NCI-H1092 treated with DMSO at 0.1 percent for 48 hours (cell line): Measurements from ENCODE around the gene MRPL50.

Experiments
- DNase-seq: peaks from one replicate; lab custom pipeline; 2025; lab: John Stamatoyannopoulos, UW

Gene MRPL50

DNA sequence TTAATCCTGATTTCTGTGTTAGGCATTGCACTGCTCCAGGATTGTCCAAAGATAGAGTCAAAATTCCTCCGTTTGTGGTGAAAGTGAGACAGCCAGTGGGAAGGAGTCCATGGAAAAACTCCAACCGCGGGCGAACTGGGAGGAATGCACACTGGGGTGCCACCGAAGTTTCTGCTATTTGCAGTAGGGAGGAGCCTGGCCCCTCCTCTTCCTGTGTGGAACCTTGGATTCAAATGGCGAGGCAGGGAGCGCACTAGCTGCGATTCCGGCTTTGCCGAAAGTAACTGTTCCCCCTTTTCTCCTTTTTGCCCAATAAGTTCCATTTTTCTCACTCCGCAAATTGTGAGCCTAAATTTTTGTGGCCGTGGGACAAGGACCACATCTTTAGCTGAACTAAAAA is 22.9 kb downstream of the MRPL50 start:
- DNase-seq: no peak

DNA sequence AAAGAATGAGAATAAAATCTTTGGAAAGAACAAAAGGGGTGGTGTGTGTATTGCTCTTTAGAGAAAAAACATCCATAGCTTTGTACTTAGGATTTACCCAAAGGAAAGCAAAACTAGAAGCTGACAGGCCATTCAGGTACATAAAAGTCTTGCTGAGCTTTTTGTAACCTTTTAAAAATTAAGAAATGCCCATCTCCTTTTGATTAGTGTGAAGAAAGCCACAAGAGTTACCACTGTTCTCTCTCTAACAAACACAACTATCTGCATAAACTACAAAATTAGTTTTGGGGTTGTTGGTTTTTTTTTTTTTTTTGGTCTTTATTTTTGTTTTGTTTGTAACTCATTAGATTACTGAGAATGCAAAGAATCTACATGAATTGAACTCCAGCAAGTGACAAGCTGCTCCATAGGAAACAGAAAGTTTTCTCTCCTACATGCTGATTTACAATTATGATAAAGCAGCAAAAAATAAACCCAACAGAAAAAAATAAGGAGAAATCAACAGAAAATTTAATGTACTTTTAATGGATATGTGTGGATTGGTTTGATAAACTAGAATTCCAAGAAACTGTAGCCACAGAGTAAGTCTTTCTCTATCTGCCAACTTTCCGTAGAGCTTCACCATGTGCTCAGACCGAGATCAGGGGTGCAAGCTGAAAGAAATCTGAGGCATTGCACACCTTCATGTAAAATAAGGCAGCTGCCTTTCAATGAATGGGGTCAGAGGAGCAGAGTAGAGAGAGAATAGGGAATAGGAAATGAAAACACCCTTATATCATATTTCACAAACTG is 25.9 kb downstream of the MRPL50 start:
- no peak for DNase-seq

DNA sequence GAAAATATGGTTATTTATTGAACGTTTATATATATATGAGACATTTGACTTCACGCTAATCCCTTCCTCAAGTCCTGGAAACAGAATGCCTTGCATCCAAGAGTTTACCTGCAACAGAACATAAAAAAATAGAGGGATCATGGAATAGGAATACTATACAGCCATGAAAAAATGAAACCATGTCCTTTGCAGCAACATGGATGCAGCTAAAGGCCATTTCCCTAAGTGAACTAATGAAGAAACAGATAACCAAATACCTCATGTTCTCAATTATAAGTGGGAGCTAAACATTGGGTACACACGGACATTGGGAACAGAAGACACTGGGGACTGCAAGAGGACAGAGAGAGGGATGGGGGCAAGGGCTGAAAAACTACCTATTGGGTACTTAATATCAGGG is 26.6 kb downstream of the MRPL50 start:
- DNase-seq: no peak

DNA sequence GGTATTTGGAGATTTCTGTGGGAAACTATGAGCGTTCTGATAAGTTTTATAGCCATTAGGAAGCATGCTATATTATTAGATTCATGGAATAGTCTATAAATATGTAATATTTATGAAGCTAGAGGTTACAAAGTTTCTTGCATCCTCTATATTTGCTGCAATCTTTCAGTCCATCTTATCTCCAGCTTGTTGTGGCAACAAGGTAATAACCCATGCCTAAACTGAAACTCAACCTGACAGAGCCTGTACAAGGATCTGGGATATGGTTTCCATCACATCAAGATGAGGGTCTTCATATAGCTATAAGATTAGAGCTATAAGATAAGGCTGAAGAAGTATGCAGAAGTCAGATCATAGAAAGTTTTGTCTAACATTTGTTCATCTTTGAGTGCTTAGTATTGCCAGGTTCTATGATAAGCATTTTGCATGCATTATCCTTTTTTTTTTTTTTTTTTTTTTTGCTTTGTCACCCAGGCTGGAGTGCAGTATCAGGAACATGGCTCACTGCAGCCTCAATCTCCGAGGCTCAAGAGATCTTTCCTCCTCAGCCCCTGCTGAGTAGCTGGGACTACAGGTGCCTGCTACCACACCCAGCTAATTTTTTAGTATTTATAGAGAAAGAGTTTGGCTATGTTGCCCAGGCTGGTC is 28.4 kb downstream of the MRPL50 start:
- DNase-seq: no peak

DNA sequence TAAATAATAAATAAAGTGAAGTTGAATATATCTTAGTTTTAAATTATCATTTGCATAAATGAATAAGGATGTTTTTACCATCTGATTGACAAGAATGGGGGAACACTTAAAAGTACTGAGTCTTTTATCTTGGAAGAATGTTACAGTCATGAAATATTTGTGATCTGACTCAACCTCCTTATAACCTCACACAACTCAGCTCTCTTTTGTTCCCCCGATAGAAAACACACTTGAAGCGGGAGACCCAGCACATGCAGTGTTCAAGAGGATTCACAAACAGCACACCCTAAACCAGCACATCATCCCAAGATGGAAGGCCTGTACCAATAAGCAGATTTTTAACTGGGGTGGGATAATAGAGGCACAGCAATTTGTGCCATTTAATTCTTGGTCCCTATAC is 29.1 kb downstream of the MRPL50 start:
- no peak for DNase-seq

DNA sequence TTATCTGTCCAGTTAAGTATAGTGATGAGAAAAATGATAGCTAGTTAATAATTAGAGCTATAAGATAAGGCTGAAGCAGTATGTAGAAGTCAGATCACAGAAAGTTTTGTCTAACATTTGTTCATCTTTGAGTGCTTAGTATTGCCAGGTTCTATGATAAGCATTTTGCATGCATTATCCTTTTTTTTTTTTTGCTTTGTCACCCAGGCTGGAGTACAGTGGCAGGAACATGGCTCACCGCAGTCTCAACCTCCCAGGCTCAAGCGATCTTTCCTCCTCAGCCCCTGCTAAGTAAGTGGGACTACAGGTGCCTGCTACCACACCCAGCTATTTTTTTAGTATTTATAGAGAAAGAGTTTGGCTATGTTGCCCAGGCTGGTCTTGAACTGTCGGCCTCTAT is 31.1 kb downstream of the MRPL50 start:
- no peak for DNase-seq

DNA sequence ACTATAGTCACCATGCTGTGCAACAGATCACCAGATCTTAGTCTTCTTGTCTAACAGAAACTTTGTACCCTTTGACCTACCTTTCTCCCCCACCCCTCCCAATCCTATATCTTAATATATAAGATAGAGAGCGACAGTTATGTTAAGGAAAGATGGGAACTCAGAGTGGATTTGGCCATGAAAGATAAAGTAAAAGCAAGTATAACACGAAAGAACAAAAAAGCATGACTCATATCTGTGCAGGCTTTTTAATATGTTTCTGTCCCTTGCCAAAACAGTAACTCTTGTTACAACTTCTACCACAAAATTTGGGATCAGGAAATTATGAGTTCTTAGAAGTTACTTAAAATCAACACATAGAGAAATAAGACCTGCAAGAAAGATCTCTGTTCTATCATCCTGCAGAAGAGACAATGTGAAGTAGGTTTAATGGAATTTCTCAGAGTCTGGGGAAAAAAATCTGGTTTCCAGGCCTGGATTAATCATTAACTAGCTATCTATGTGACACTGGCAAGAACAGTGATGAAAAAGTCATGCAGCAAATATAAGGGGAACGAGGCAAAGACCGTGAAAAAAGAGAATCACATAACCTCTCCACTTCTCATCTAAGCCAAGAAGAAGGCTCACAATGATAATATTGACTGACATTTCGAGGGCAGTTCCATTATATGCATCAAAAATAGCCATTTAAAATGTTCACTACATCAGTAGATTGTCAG is 32.2 kb downstream of the MRPL50 start:
- no peak for DNase-seq

DNA sequence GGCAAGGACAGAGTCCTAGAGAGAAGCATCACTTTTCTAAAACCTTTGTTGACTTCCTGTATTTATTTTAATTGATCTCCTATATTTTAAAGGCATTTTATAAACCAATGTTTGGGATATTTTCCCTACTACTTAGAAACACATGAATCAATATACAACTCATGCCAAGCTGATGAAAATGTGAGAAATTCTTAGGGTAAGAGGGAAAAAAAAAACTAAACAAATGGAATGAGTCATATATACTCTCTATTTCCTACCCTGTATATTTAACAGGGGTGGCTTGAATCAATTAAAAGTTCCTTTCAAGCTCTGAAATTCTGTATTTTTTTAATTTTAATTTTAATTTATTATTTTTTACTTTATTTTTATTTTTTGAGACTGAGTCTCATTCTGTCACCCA is 33.2 kb downstream of the MRPL50 start:
- DNase-seq: no peak

DNA sequence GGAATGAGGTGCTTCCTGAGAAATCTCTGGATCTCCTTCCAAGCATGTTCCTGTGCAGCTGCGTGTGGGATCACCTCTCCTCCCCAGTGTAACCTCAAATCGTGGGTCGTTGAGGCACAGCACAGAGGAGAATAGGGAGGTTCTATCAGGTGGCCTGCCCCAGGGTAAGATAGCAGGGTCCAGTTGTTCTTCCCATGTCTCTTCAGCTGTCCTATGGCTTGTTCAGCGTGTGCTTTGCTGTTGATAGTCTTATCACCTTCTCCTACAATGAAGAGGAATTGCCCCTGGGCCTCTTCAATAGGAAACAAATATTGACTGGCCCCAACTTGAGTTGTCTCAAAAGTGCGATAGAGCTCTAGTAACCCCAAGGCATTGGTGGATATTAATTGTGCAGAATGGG is 36.0 kb downstream of the MRPL50 start:
- no peak for DNase-seq

DNA sequence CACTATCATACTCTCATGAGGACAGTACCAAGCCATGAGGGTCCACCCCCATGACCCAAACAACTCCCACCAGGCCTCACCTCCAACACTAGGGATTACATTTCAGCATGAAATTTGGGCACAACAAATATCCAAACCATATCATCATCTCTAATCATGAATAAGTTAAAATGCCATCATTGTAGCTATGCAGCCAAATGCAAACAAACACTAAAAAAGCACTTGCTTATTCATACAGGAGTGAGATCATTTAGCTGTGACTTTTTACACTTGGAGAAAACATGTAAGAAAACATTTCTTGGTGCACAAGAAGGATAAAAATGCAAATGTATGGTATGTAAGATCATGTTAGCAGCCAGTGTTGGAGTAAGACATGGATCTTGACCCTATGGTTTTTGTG is 37.8 kb downstream of the MRPL50 start:
- DNase-seq: no peak

DNA sequence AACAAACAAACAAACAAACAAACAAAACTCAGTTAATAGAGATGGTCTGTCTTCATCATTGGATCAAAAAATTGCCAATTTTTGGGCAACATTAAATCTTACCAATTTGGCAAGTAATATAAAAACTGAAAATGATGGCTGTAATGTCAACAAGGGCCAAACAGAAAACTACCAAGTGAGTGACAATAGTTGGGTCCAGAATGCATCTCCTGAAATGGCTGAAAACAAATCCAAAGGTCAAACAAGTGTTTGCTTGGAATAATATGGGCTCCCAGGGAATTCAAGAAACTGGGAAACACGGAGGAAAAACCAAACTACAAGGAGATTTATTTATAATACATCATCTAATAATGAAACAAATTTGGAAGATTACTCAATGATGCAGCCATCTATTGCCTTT is 38.7 kb downstream of the MRPL50 start:
- DNase-seq: no peak

DNA sequence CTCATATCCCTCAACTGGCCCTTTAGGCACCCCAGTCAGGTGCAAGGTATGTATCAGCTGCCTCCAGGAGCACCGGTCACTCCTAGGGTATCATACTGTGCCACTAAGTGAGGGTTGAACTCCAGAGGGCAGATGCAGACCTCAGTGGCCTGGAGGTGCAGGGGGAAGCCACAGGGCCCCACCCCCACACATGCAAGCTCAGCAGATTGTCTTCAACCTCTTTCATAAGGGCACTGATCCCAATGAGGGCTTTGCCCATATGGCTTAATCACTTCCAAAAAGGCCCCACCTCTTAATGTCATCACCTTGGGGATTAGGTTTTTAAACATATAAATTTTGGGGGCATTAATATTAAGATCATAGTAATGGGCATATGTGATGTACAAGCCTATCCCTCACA is 41.8 kb downstream of the MRPL50 start:
- no peak for DNase-seq

DNA sequence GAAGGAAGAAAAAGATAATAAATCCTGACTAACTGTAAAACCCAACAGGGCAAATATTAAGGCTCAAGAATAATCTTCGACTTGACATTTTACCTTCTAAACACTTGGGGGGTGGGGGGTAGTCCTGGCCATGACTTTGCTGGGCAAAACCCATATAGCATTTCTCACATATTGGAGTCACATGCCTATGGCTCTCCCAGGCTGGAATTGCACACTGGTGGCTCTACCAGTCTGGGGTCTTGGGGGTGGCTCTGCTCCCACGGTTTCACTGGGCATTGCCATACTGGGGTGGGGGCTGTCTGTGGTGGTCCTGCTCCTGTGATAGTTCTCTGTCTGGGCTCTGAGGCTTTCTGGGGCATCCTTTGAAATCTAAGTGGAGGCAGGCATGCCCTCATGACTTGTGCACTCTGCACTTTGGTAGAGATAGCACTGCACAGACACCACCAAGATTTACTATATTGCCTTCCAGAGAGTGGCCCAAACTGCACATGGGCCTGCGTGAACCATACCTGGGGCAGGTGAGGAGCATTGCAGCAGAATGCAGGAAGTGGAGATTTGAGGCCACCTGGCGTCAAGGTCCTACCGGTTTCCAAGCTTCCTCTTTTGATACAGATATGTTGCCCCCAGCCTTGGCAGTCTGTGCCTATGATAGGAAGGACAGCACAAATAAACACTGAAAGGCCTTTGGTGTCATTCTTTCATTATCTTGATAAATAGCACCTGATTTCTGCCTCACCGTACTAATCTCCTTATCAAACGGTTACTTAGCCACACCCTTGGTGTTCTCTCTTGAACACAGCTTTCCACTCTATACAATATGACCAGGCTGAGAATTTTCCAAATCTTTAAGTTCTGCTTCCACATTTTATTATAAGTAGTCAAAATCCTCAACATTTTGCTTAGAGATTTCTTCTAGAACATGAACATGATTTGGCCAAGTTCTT is 43.4 kb downstream of the MRPL50 start:
- no peak for DNase-seq

DNA sequence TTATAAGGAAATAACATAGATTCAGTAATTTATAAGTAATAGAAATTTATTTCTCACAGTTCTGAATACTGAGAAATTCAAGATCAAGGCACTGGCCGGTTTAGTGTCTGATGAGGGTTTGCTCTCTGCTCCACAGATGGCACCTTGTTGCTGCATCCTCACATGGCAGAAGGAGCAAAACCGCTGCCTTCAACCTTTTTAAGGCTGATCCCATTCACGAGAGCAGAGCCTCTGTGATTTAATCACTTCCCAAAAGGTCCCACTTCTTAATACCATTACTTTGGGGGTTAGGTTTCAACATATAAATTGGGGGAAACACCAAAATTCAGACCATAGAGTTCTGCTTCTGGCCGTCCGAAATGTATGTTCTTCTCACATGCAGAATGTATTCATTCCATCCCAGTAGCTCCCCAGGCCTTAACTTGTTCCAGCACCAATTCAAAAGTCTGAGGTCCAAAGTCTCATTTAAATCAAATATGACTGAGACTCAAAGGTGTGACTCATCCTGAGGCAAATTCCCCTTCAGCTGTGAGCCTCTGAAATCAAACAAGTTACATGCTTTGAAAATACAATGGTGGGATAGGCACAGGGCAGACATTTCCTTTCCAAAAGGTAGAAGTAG is 44.2 kb downstream of the MRPL50 start:
- no peak for DNase-seq

DNA sequence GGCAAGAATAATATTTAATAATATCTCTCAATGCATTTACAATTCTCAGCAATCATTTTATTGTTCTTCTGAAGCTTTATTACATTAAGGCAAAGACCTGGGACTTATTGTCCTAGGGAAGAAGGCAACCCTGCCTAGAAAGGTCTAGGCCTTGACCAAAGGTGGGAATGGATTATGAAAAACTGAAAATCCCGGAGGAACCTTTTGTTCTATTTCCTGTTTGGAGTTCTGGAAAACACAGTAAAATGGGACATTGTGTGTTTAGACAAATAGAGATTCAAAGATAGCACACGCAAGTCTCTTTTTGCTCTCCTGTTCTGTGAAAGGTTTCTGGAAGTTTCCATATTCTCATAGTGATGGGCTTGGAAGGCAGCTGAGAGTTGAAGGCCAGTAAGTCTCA is 44.7 kb downstream of the MRPL50 start:
- DNase-seq: no peak

DNA sequence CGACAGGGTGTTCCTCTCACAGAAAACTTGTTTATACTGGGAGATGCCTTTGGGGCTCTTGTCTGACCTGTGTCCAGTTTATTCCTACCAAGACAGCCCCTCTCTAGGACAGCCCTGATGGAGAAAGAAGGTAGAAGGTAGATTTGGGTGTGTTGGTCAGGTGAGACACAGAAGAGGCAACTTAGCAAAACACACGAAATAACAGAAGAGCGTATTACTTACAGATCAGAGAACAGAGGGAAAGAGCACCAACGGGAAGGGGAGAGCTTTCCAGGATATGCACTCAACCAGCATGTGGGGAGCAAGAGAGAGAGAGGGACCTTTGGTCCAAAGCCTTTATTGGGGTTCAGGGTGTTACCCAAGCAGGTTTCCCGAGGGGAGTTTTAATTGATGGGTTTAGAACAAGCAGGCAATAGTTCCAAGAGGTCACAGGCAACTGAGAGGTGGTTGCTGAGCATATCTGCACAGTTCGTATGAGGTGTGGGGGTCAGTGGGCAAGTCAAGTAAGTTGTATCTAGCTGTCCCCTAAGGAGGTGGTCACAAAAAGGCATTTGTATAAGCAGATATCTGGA is 45.4 kb downstream of the MRPL50 start:
- no peak for DNase-seq

DNA sequence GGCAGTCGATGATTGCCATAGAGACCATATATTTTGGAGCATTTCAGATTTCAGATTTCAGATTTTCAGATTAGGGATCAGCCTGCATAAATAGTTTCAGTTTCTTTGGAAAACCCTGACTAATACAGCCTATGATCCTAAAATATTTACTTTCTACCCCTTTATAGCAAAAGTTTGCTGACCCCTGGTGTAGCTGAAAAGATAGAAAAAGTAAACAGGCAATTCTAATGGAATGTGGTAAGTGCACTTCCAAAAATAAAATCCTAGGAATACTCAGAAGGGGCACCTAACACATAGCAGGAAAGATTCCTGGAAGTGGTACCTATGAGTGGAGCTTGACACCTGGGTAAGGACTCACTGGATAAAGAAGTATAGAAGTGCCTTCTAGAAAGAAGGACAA is 48.1 kb downstream of the MRPL50 start:
- DNase-seq: no peak

DNA sequence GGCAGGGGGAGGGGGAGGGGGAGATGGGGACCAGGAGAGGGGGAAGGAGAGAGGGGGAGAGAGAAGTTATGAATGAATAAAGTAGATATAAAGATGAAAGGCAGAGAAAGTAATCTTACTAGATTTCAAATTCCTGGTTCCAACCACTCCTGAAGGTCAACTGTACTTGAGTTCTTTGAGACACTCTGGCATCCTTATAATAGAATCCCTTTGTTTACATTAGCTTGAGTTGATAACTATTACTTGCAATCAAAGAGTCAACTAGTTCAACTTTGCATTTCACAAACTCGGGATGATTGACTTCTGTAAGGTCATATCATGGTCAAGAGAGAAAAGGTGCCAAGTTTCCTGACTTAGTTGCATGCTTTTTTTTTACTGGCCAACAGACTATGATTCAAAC is 55.8 kb downstream of the MRPL50 start:
- DNase-seq: no peak

DNA sequence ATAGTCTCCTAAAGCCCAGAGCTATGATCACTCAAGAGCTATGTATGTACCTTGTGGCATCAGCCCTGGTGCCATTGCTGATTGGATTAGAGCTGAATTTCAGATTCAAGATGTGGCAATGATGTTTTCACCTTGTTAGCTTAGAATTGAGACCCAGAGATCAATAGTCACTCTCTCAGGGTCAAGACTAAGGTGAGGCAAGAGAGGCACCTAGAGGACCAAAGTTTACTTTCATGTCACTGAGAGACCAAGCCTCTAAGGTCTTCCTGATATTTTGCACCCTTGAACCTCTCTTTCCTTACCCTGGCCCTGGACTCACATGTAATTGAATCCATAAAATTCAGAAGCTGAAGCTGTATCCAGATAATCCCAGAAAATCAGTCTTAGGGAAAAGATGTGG is 56.5 kb downstream of the MRPL50 start:
- no peak for DNase-seq
